Gastroesophageal sphincter (tissue), 4 donors: ENCODE measurements around the gene STRIP2. TPM values are rescaled to one million over a fixed set of nuclear protein-coding genes. Genes with fewer than 3 reads are reported as not detected.

Source experiments
- ATAC-seq: fragments of 150-250 bp; one replicate; pipeline ENCODE4 v1.9.1; 2016; ENCODE audit warnings: mild to moderate bottlenecking, moderate library complexity
- H3K27ac ChIP-seq, 4 donors: fragments of 200-600 bp; sonication (generic) in 3 of 4; 1 replicate in 3 of 4; 2 replicates in 1 of 4; pipeline ENCODE4 v1.5.1; 2016 to 2019
- H3K27me3 ChIP-seq: fragments of 200-600 bp; sonication (generic); one replicate; pipeline ENCODE4 v1.5.1; 2019
- H3K36me3 ChIP-seq, 2 donors: fragments of 200-600 bp; sonication (generic); one replicate each; pipeline ENCODE4 v1.5.1; 2019; ENCODE audit warnings: control low read depth in 1 of 2
- H3K4me1 ChIP-seq, 3 donors: fragments of 200-600 bp; sonication (generic); 1 replicate in 2 of 3; 2 replicates in 1 of 3; pipeline ENCODE4 v1.5.1; 2016 to 2019; ENCODE audit warnings: control low read depth in 2 of 3
- H3K4me3 ChIP-seq, 2 donors: fragments of 200-600 bp; sonication (generic); one replicate each; pipeline ENCODE4 v1.5.1; 2019; ENCODE audit warnings: mild to moderate bottlenecking in 1 of 2, moderate library complexity in 1 of 2
- H3K9me3 ChIP-seq, 3 donors: fragments of 200-600 bp; sonication (generic); one replicate each; pipeline ENCODE4 v1.5.1; 2017 to 2019; ENCODE audit warnings: control low read depth in 2 of 3
- EP300 ChIP-seq: sonication (generic); formaldehyde crosslinking; IDR thresholded peaks from one replicate; pipeline ENCODE4 v1.6.1; 2017; ENCODE audit warnings: antibody characterized with exemption, mild to moderate bottlenecking
- POLR2A ChIP-seq, 2 donors: fragments of 450-650 bp; IDR thresholded peaks; one replicate each; pipeline ENCODE4 v1.6.1; 2017; ENCODE audit warnings: antibody characterized with exemption in 2 of 2, mild to moderate bottlenecking in 2 of 2, moderate library complexity in 1 of 2
- POLR2AphosphoS5 ChIP-seq: sonication (generic); formaldehyde crosslinking; IDR thresholded peaks from one replicate; pipeline ENCODE4 v1.6.1; 2017; ENCODE audit warnings: antibody characterized with exemption
- WGBS, 2 donors: methylation state at CpG; one replicate each; pipeline ENCODE4 v1.1.5; 2018; ENCODE audit warnings: low coverage in 1 of 2; 5-methylcytosine and 5-hydroxymethylcytosine counted together
- total RNA-seq, 4 donors: library from RNA; depleted of rRNA; stranded (reverse); fragments of >200 nt; gene quantifications; one replicate each; pipeline ENCODE4 v1.1.0, GENCODE V29; 2016
- TF ChIP-seq, protein P1 (sequence below), 4 experiments: fragments of 200-600 bp in 2 of 4; fragments of 450-650 bp in 2 of 4; sonication (generic) in 1 of 4; IDR thresholded peaks; one replicate each; pipeline ENCODE4 v1.5.1; 2017 to 2019; ENCODE audit warnings: antibody characterized with exemption in 4 of 4, mild to moderate bottlenecking in 2 of 4, moderate library complexity in 2 of 4

STRIP2 gene
- total RNA-seq, 4 donors from 2014 or later = 1.2 to 2.6 (median 1.9) TPM

DNA sequence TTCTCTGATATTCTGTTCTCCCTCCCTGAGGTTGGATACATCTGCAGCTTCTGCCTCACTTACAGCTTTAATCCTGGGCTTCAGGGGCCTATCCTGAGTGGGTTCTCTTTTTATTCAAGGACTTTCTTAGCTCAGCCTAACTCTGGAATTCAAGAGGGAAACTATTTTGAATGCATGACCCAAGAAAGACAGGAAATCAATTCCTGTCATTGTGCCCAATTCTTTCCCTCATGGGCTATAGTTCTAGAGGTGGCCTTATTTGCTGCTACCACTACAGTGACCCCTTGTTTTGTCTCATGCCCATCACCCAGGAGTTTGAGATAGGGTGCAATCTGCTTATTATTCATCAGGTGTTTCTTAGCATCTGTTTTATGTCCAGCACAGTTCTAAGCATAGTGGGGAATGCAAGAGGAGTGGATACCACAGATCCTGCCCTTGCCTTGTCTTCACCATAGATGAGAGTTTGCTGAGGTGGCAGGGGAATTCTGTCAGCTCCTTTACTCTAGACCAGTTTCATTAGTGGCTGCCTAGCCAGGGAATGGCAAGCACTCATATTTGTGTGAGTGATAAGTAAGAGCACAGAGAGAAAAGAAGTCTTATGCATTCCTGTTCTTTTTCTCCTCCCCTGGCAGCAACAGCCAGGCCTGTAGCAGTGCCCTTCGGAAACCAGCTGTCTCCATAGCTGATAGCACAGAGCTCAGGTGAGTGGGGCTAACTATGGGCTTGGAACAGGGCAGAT lies 19.4 kb downstream of the STRIP2 start:
- Histone ChIP-seq H3K27ac (no peak overlapping the region), H3K9me3 (peaks cover 0 to 5% (median 0%) of the 10 kb centered on the region in 3 donors), H3K27me3 (no peaks in the 10 kb centered on the region), H3K36me3 (peaks cover 0 to 27% of the 10 kb centered on the region in 2 donors), H3K4me1 (no peaks in the 10 kb centered on the region), H3K4me3 (no peak overlapping the region)
- WGBS, 2 donors = 100% methylated on average over 1 of the region's 1 CpG; no CpG with 5 or more reads in 1 of the 2 donors
- TF ChIP-seq, protein P1, sequence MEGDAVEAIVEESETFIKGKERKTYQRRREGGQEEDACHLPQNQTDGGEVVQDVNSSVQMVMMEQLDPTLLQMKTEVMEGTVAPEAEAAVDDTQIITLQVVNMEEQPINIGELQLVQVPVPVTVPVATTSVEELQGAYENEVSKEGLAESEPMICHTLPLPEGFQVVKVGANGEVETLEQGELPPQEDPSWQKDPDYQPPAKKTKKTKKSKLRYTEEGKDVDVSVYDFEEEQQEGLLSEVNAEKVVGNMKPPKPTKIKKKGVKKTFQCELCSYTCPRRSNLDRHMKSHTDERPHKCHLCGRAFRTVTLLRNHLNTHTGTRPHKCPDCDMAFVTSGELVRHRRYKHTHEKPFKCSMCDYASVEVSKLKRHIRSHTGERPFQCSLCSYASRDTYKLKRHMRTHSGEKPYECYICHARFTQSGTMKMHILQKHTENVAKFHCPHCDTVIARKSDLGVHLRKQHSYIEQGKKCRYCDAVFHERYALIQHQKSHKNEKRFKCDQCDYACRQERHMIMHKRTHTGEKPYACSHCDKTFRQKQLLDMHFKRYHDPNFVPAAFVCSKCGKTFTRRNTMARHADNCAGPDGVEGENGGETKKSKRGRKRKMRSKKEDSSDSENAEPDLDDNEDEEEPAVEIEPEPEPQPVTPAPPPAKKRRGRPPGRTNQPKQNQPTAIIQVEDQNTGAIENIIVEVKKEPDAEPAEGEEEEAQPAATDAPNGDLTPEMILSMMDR (IDR thresholded peaks at IDR 0.05) = no peak
- no peak for ATAC-seq

DNA sequence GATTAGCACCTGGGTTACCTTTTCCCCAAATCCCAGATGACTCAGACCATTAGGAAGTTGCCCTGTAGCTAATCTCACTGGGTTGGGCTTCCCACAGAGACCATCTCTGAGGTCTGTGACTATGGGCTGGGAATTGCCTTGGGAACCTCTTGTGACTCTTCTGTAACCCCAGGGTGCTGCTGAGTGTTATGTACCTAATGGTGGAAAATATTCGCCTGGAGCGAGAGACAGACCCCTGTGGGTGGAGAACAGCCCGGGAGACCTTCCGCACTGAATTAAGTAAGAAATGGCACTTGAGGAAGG lies 20.0 kb downstream of the STRIP2 start:
- Histone ChIP-seq H3K36me3 (peaks cover 0 to 29% of the 10 kb centered on the region in 2 donors), H3K27me3 (no peaks in the 10 kb centered on the region), H3K9me3 (no peaks in the 10 kb centered on the region), H3K4me1 (no peaks in the 10 kb centered on the region), H3K27ac (no peak overlapping the region), H3K4me3 (no peak overlapping the region)
- TF ChIP-seq POLR2AphosphoS5 = no peak
- no peak for TF ChIP-seq EP300
- TF ChIP-seq, protein P1 (IDR thresholded peaks at IDR 0.05) = no peak
- TF ChIP-seq POLR2A (IDR thresholded peaks at IDR 0.05) = no peak
- WGBS, 2 donors = 87% methylated on average over 4 of the region's 4 CpGs; no CpG with 5 or more reads in 1 of the 2 donors
- no peak for ATAC-seq

DNA sequence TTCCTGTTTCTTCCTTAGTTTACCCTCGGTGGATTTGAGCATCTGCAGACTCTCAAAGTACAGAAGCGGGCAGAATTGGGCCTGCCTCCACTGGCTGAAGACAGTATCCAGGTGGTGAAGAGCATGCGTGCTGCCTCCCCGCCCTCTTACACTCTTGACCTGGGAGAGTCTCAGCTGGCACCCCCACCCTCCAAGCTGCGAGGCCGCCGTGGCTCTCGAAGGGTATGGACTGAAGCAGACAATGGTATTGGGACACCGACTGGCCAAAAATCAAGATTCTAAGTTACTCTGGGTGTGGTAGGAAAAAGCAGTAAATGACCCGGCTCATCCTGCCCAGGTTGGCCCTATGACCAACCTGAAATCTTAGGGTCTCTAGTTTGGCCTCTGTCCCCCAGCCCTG lies 22.2 kb downstream of the STRIP2 start:
- Histone ChIP-seq H3K36me3 (peaks cover 0 to 38% of the 10 kb centered on the region in 2 donors), H3K27ac (no peak overlapping the region), H3K27me3 (no peaks in the 10 kb centered on the region), H3K9me3 (no peaks in the 10 kb centered on the region), H3K4me1 (no peaks in the 10 kb centered on the region), H3K4me3 (no peak overlapping the region)
- no peak for ATAC-seq
- WGBS, 2 donors = 80 to 86% methylated on average over 2 to 4 of the region's 10 CpGs
- no peak for TF ChIP-seq POLR2AphosphoS5
- no peak for TF ChIP-seq POLR2A (IDR thresholded peaks at IDR 0.05)
- TF ChIP-seq, protein P1 (IDR thresholded peaks at IDR 0.05) = no peak
- TF ChIP-seq EP300 = no peak

DNA sequence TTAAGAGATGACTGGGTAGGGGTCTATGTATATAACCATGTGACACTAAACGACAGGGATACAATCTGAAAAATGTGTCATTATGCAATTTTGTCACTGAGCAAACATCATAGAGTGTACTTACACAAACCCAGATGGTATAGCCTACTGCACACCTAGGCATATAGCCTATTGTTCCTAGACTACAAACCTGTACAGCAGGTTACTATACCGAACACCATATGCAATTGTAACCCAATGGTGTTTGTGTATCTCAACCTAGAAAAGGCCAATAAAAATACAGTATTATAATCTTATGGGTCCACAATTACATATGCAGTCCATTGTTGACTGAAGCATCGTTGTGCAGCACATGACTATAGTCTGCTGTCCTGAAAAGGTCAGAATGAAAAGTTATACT lies 22.9 kb downstream of the STRIP2 start:
- Histone ChIP-seq H3K36me3 (peaks cover 0 to 38% of the 10 kb centered on the region in 2 donors), H3K4me1 (no peaks in the 10 kb centered on the region), H3K4me3 (no peak overlapping the region), H3K27ac (no peak overlapping the region), H3K9me3 (no peaks in the 10 kb centered on the region), H3K27me3 (no peaks in the 10 kb centered on the region)
- TF ChIP-seq POLR2AphosphoS5 (no peak), EP300 (no peak), POLR2A (IDR thresholded peaks at IDR 0.05) (no peak)
- TF ChIP-seq, protein P1 (IDR thresholded peaks at IDR 0.05) = no peak
- ATAC-seq = no peak
- 88 to 89% methylated on average over 3 of the region's 3 CpGs for WGBS, 2 donors

- 93% methylated on average over 5 of the region's 5 CpGs; no CpG with 5 or more reads in 1 of the 2 donors for WGBS, 2 donors
- Histone ChIP-seq H3K27me3 (no peaks in the 10 kb centered on the region), H3K36me3 (peaks cover 0 to 38% of the 10 kb centered on the region in 2 donors), H3K4me3 (no peak overlapping the region), H3K27ac (no peak overlapping the region), H3K9me3 (no peaks in the 10 kb centered on the region), H3K4me1 (no peaks in the 10 kb centered on the region)
- ATAC-seq = no peak
- TF ChIP-seq POLR2A (IDR thresholded peaks at IDR 0.05) (no peak), POLR2AphosphoS5 (no peak)
These were observed 23.9 kb downstream of the STRIP2 start for GRCh38 chr7:129458171-129458570.
